ENCODE measurements around the gene ADORA3. TPM values are rescaled to one million over a fixed set of nuclear protein-coding genes. Genes with fewer than 3 reads are reported as not detected.

The ADORA3 gene

Small RNAs within 50 kb of the gene (small RNA-seq; reads per million reads assigned to genes)
- not detected for gene RNU6-792P (ENCODE audit: low read depth)
